Smooth muscle cell (in vitro differentiated cells): ENCODE data around the gene RFC2. TPM values are rescaled to one million over a fixed set of nuclear protein-coding genes. Genes with fewer than 3 reads are reported as not detected.

ENCODE experiments used
- DNase-seq: peaks from one replicate; lab custom pipeline; 2025; ENCODE audit not compliant: unreplicated experiment; lab: John Stamatoyannopoulos, UW
- H2AFZ ChIP-seq: fragments of 200-600 bp; sonication (generic); 2 replicates; pipeline ENCODE4 v1.6.0; 2016; ENCODE audit warnings: antibody characterized with exemption, low read depth, mild to moderate bottlenecking
- H3F3A ChIP-seq: fragments of 200-600 bp; sonication (generic); 2 replicates; pipeline ENCODE4 v1.6.0; 2017; ENCODE audit warnings: antibody characterized with exemption, low read depth
- H3K27ac ChIP-seq: fragments of 200-600 bp; sonication (generic); 2 replicates; pipeline ENCODE4 v1.5.1; 2016; ENCODE audit warnings: low read depth, mild to moderate bottlenecking
- H3K27me3 ChIP-seq: fragments of 200-600 bp; sonication (generic); 2 replicates; pipeline ENCODE4 v1.6.1; 2016; ENCODE audit warnings: low read depth, mild to moderate bottlenecking
- H3K36me3 ChIP-seq: fragments of 200-600 bp; sonication (generic); 2 replicates; pipeline ENCODE4 v1.5.1; 2016; ENCODE audit warnings: low read depth
- H3K4me1 ChIP-seq: fragments of 200-600 bp; sonication (generic); 2 replicates; pipeline ENCODE4 v1.5.1; 2016; ENCODE audit warnings: low read depth
- H3K4me2 ChIP-seq: fragments of 200-600 bp; sonication (generic); 2 replicates; pipeline ENCODE4 v1.6.0; 2016; ENCODE audit warnings: mild to moderate bottlenecking
- H3K4me3 ChIP-seq: fragments of 200-600 bp; sonication (generic); 2 replicates; pipeline ENCODE4 v1.5.1; 2016; ENCODE audit warnings: mild to moderate bottlenecking
- H3K79me2 ChIP-seq: fragments of 200-600 bp; sonication (generic); 2 replicates; pipeline ENCODE4 v1.6.0; 2016; ENCODE audit warnings: low read depth, mild to moderate bottlenecking
- H3K9ac ChIP-seq: fragments of 200-600 bp; sonication (generic); 2 replicates; pipeline ENCODE4 v1.6.0; 2016; ENCODE audit warnings: low read depth
- H3K9me3 ChIP-seq: fragments of 200-600 bp; sonication (generic); replicated peaks from 2 replicates; pipeline ENCODE4 v1.5.1; 2016; ENCODE audit warnings: low read depth
- H4K20me1 ChIP-seq: fragments of 200-600 bp; sonication (generic); 2 replicates; pipeline ENCODE4 v1.6.0; 2016; ENCODE audit warnings: low read depth
- WGBS: methylation state at CpG from one replicate; pipeline ENCODE4 v1.1.7; 2016; ENCODE audit warnings: low lambda C conversion rate; 5-methylcytosine and 5-hydroxymethylcytosine counted together
- polyA plus RNA-seq: library from polyadenylated mRNA; unstranded; fragments of >200 nt; fragmentation: Nextera tagmentation; extraction: Ambion mirVana; gene quantifications from 2 replicates; pipeline ENCODE4 v1.2.1, GENCODE V29; 2016
- total RNA-seq: library from RNA; depleted of rRNA; stranded (reverse); fragments of >200 nt; gene quantifications from 2 replicates; pipeline ENCODE4 v1.2.3, GENCODE V29; 2014
- TF ChIP-seq, protein P1 (sequence below): fragments of 200-600 bp; sonication (generic); IDR thresholded peaks from 2 replicates; pipeline ENCODE4 v1.5.1; 2017; ENCODE audit warnings: borderline replicate concordance, mild to moderate bottlenecking, antibody characterized with exemption; ENCODE audit not compliant: insufficient read depth, poor library complexity, severe bottlenecking

RFC2 gene
- total and polyA plus RNA-seq, 2 experiments from 2014 or later, result 28.9 to 29.4 TPM

DNA sequence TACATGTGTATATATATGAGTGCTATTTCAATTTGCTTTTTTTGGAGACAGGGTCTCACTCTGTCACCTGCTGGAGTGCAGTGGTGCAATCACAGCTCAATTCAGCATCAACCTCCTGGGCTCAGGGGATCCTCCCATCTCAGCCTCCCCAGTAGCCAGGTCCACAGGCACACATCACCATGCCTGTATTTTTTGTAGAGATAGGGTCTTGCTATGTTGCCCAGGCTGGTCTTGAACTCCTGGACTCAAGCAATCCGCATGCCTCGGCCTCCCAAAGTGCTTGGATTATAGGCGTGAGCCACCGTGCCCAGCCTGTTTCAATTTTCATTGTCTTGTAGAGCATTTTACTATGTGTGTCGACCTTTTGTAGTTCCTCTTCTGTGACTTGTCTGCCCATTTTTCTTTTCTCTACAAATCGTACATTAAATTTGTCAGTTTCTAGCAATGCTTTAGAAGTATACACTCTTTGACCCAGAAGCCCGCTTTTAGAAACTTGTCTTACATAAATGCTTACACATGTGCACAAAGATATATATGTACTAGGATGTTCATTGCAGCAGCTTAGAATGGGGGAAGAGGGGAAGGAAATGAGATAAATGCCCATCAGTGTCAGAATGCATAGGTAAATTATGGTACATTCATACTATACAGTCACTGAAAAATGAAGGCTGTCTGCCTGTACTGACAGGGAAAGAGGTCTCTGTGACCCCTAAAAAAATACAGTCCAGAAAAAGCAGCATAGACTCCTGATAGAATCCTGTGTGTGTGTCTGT lies 12.2 kb upstream of the RFC2 start:
- no peak for DNase-seq
- Histone ChIP-seq H2AFZ (no peak overlapping the region), H3K27ac (no peak overlapping the region), H3K4me2 (no peak overlapping the region), H3K9ac (no peak overlapping the region), H3K4me1 (no peaks in the 10 kb centered on the region), H3F3A (peaks cover 6% of the 10 kb centered on the region), H3K79me2 (no peaks in the 10 kb centered on the region), H3K9me3 (no peaks in the 10 kb centered on the region), H3K27me3 (no peaks in the 10 kb centered on the region), H3K4me3 (no peak overlapping the region), H3K36me3 (no peaks in the 10 kb centered on the region), H4K20me1 (no peaks in the 10 kb centered on the region)
- WGBS, result 93% methylated on average over 7 of the region's 7 CpGs
- TF ChIP-seq, protein P1, sequence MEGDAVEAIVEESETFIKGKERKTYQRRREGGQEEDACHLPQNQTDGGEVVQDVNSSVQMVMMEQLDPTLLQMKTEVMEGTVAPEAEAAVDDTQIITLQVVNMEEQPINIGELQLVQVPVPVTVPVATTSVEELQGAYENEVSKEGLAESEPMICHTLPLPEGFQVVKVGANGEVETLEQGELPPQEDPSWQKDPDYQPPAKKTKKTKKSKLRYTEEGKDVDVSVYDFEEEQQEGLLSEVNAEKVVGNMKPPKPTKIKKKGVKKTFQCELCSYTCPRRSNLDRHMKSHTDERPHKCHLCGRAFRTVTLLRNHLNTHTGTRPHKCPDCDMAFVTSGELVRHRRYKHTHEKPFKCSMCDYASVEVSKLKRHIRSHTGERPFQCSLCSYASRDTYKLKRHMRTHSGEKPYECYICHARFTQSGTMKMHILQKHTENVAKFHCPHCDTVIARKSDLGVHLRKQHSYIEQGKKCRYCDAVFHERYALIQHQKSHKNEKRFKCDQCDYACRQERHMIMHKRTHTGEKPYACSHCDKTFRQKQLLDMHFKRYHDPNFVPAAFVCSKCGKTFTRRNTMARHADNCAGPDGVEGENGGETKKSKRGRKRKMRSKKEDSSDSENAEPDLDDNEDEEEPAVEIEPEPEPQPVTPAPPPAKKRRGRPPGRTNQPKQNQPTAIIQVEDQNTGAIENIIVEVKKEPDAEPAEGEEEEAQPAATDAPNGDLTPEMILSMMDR, result no peak

DNA sequence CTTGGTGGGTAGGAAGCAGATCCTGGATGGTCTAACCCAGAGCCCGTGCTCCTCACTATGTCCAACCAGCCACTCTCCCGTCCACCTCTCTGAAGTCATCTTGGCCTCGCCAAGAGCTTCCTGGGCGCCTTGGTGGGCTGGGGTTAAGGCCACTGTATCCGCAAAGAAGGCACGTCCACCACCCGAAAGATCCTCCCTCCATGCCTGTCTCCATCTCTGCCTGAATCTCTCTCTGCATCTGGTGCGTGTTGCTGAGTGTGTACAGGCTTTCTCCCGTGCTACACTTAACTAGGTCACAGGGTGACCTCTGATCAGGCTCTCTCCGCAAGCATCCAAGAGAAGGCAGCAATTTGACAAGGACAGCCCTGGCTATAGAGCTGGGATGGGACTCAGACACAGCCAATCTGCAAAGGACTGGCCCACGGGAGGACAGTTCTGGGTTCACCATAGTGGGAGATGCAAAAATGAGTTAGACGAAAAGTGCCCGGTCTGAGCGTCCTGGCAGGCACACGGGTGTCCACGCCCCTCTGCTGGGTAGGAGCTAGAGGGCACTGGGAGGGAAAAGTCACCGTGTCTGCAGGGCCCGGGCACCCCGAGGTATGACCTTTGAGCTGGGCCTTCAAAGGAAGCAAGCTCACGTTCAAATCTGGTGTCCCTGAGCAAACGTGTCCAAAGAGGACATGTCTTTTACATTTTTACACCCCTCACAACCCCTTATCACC lies 9.4 kb upstream of the RFC2 start:
- H3F3A ChIP-seq, result no peaks in the 10 kb centered on the region
- no peaks in the 10 kb centered on the region for H3K27me3 ChIP-seq
- no peaks in the 10 kb centered on the region for H3K9me3 ChIP-seq
- no peaks in the 10 kb centered on the region for H3K36me3 ChIP-seq
- H3K4me3 ChIP-seq, result no peak overlapping the region
- no peak overlapping the region for H3K9ac ChIP-seq
- no peaks in the 10 kb centered on the region for H3K79me2 ChIP-seq
- no peaks in the 10 kb centered on the region for H3K4me1 ChIP-seq
- no peak overlapping the region for H3K4me2 ChIP-seq
- DNase-seq, result no peak
- TF ChIP-seq, protein P1, result no peak
- no peaks in the 10 kb centered on the region for H4K20me1 ChIP-seq
- H3K27ac ChIP-seq, result no peak overlapping the region
- 92% methylated on average over 21 of the region's 21 CpGs for WGBS
- H2AFZ ChIP-seq, result no peak overlapping the region

DNA sequence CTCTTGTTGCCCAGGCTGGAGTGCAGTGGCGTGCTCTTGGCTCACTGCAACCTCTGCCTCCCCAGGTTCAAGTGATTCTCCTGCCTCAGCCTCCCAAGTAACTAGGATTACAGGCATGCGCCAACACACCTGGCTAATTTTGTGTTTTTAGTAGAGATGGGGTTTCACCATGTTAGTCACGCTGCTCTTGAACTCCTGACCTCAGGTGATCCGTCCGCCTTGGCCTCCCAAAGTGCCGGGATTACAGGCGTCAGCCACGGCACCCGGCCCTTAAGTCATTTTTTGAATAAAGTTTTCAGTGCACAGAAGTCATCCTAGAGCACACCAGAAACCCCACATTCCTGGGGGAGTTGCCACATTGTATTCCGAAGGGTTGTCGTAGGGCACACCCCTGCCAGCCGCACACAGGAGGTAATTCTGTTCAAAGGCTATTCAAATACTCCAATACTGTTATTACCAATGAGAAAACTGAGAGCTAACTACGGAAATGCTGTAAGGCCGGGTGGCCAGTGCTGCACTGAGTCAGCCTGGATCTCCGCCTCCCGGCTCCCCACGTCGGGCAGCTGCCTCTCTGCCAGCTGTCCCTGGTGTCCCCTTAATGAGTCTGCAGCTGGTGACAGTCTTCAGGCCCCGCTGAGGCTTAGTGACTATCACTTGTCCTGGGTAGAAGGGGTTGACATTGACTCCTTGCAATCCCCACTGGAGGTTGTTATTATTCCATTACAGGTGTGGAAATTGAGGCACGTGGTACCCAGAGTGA lies 8.6 kb upstream of the RFC2 start:
- H3K36me3 ChIP-seq, result no peaks in the 10 kb centered on the region
- H3K9me3 ChIP-seq, result no peaks in the 10 kb centered on the region
- DNase-seq, result no peak
- H3F3A ChIP-seq, result no peaks in the 10 kb centered on the region
- no peak overlapping the region for H2AFZ ChIP-seq
- H3K4me3 ChIP-seq, result no peak overlapping the region
- H3K27ac ChIP-seq, result no peak overlapping the region
- H3K9ac ChIP-seq, result no peak overlapping the region
- no peaks in the 10 kb centered on the region for H4K20me1 ChIP-seq
- H3K79me2 ChIP-seq, result no peaks in the 10 kb centered on the region
- no peaks in the 10 kb centered on the region for H3K27me3 ChIP-seq
- H3K4me1 ChIP-seq, result no peaks in the 10 kb centered on the region
- no peak overlapping the region for H3K4me2 ChIP-seq
- WGBS, result 81% methylated on average over 20 of the region's 20 CpGs
- TF ChIP-seq, protein P1, result no peak
